A204.1 (cell line): ENCODE data around the gene CLASP2.

Experiments used
- FAIRE-seq: peaks from 2 replicates; lab custom pipeline; 2012; peaks lifted over from hg19 to GRCh38; lab: Jason Lieb, UNC

The CLASP2 gene

GRCh38 chr3:33636125-33636850, 81.8 kb downstream of the CLASP2 start:
- FAIRE-seq = peak; percentile 96

- no peak for FAIRE-seq
Observed at GRCh38 chr3:33634262-33634661, 83.8 kb downstream of the CLASP2 start.

- FAIRE-seq = no peak
Observed at GRCh38 chr3:33629219-33629618, 88.8 kb downstream of the CLASP2 start.

- FAIRE-seq = no peak
Observed at GRCh38 chr3:33624756-33625155, 93.3 kb downstream of the CLASP2 start.

- FAIRE-seq = no peak
Observed at GRCh38 chr3:33613041-33613440, 105.0 kb downstream of the CLASP2 start.

GRCh38 chr3:33612607-33613006, 105.4 kb downstream of the CLASP2 start:
- no peak for FAIRE-seq

- FAIRE-seq = no peak
Observed at GRCh38 chr3:33602829-33603228, 115.2 kb downstream of the CLASP2 start.

- no peak for FAIRE-seq
Observed at GRCh38 chr3:33597257-33597689, 120.8 kb downstream of the CLASP2 start.

GRCh38 chr3:33592999-33593398, 125.1 kb downstream of the CLASP2 start:
- FAIRE-seq = no peak

- FAIRE-seq = no peak
Observed at GRCh38 chr3:33590541-33590940, 127.5 kb downstream of the CLASP2 start.

GRCh38 chr3:33586402-33586801, 131.7 kb downstream of the CLASP2 start:
- no peak for FAIRE-seq

GRCh38 chr3:33582234-33582633, 135.8 kb downstream of the CLASP2 start:
- FAIRE-seq = no peak

- FAIRE-seq = no peak
Observed at GRCh38 chr3:33581666-33582065, 136.4 kb downstream of the CLASP2 start.

- FAIRE-seq = no peak
Observed at GRCh38 chr3:33579840-33580239, 138.2 kb downstream of the CLASP2 start.

GRCh38 chr3:33579178-33579510, 138.9 kb downstream of the CLASP2 start:
- no peak for FAIRE-seq

GRCh38 chr3:33578325-33579177, 139.5 kb downstream of the CLASP2 start:
- FAIRE-seq = peak; percentile 79

GRCh38 chr3:33577588-33577987, 140.5 kb downstream of the CLASP2 start:
- FAIRE-seq = no peak

GRCh38 chr3:33577173-33577572, 140.9 kb downstream of the CLASP2 start:
- no peak for FAIRE-seq

GRCh38 chr3:33575311-33575710, 142.7 kb downstream of the CLASP2 start:
- FAIRE-seq = no peak

- FAIRE-seq = no peak
Observed at GRCh38 chr3:33557829-33558228, 160.2 kb downstream of the CLASP2 start.

GRCh38 chr3:33557279-33557678, 160.8 kb downstream of the CLASP2 start:
- no peak for FAIRE-seq

GRCh38 chr3:33547101-33547500, 171.0 kb downstream of the CLASP2 start:
- no peak for FAIRE-seq

GRCh38 chr3:33544126-33544525, 173.9 kb downstream of the CLASP2 start:
- FAIRE-seq = no peak

- no peak for FAIRE-seq
Observed at GRCh38 chr3:33543601-33544000, 174.5 kb downstream of the CLASP2 start.
